HG03469 (cell line): ENCODE data around the gene OR2V1.
"Not testable (repeated sequence)": the region's sequence is repeated elsewhere in the genome, so short reads cannot be mapped to it uniquely, and the experiment has no call there.

Experiments used
- ATAC-seq: cut with Tn5 transposase; IDR thresholded peaks from one replicate; pipeline ENCODE4 v1.9.1; 2021; ENCODE audit warnings: mild to moderate bottlenecking, moderate library complexity, moderate number of reproducible peaks; ENCODE audit not compliant: unreplicated experiment

OR2V1 gene

GRCh38 chr5:181131514-181131913 is 545 bp upstream of the OR2V1 start:
- no peak for ATAC-seq

GRCh38 chr5:181130081-181130480 is 888 bp downstream of the OR2V1 start:
- not testable (repeated sequence) for ATAC-seq

GRCh38 chr5:181129601-181130000 is 1.4 kb downstream of the OR2V1 start:
- no peak for ATAC-seq

- ATAC-seq, result no peak
Measured at GRCh38 chr5:181127907-181128626, 2.9 kb downstream of the OR2V1 start.

- ATAC-seq, result no peak
Measured at GRCh38 chr5:181127456-181127855, 3.5 kb downstream of the OR2V1 start.

- ATAC-seq, result no peak
Measured at GRCh38 chr5:181126841-181127240, 4.1 kb downstream of the OR2V1 start.

GRCh38 chr5:181124526-181124925 is 6.4 kb downstream of the OR2V1 start:
- no peak for ATAC-seq

GRCh38 chr5:181121675-181122561 is 9.1 kb downstream of the OR2V1 start:
- no peak for ATAC-seq

- no peak for ATAC-seq
Measured at GRCh38 chr5:181120761-181121160, 10.2 kb downstream of the OR2V1 start.

- no peak for ATAC-seq
Measured at GRCh38 chr5:181120306-181120705, 10.7 kb downstream of the OR2V1 start.

- no peak for ATAC-seq
Measured at GRCh38 chr5:181119105-181119504, 11.9 kb downstream of the OR2V1 start.

- ATAC-seq, result no peak
Measured at GRCh38 chr5:181118369-181118768, 12.6 kb downstream of the OR2V1 start.

GRCh38 chr5:181114844-181115778 is 15.9 kb downstream of the OR2V1 start:
- no peak for ATAC-seq

GRCh38 chr5:181114284-181114843 is 16.6 kb downstream of the OR2V1 start:
- ATAC-seq, result no peak

- ATAC-seq, result not testable (repeated sequence)
Measured at GRCh38 chr5:181113572-181113971, 17.4 kb downstream of the OR2V1 start.

GRCh38 chr5:181112476-181112875 is 18.5 kb downstream of the OR2V1 start:
- ATAC-seq, result no peak

- no peak for ATAC-seq
Measured at GRCh38 chr5:181111010-181111409, 20.0 kb downstream of the OR2V1 start.

GRCh38 chr5:181109489-181110013 is 21.4 kb downstream of the OR2V1 start:
- no peak for ATAC-seq

GRCh38 chr5:181108578-181109165 is 22.3 kb downstream of the OR2V1 start:
- ATAC-seq, result no peak

- ATAC-seq, result no peak
Measured at GRCh38 chr5:181107699-181108098, 23.3 kb downstream of the OR2V1 start.
